Stimulated activated CD8-positive, alpha-beta memory T cell treated with anti-CD3 and anti-CD28 coated beads, Interleukin-7, amount 100 ng/mL, for 24 hours (primary cell): ENCODE results near the gene CAPN11.
"Not testable (repeated sequence)": the region's sequence is repeated elsewhere in the genome, so short reads cannot be mapped to it uniquely, and the experiment has no call there.

Experiments
- DNase-seq: peaks from one replicate; pipeline ENCODE4 v3.0.0-alpha.2; 2020; ENCODE audit warnings: low read depth

CAPN11 gene

DNA sequence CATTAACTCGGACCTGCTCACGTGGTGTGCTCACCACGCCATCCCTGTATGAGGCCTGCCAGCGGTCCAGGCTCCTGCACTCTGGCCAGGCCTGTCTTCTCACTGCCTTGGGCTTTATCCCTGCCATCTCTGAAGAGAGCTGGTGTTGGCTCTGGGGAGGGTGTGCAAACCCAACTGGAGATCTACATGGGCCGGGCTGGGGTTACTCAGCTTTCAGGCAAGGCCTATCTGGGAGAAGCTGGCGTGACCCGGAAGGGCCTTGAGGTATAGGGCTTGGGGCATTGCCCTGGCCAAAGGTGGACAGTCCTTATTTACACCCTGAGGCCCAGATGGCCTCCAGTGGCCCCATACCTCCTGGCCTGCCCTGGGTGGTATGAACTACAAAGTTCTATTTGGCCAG lies 69.8 kb downstream of the CAPN11 start:
- DNase-seq: no peak

DNA sequence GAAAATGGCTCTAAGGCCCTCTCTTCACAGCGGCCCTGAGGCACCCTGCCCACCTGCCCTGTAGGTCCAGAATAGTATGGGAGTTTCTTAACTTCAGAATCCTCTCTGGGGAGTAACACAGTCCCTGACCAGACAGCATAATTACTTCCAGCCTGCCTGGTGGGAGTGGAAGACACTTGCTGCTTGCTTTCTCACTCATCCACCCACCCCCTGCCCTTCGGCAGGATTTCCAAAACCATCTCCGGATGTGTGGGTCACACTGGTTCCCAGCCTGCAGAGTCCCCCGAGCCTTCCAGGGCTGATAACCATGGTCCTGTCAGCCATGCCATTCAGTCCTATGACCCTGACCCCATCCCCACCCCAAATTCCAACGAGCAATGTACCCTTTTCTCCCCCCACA lies 70.2 kb downstream of the CAPN11 start:
- DNase-seq: no peak

DNA sequence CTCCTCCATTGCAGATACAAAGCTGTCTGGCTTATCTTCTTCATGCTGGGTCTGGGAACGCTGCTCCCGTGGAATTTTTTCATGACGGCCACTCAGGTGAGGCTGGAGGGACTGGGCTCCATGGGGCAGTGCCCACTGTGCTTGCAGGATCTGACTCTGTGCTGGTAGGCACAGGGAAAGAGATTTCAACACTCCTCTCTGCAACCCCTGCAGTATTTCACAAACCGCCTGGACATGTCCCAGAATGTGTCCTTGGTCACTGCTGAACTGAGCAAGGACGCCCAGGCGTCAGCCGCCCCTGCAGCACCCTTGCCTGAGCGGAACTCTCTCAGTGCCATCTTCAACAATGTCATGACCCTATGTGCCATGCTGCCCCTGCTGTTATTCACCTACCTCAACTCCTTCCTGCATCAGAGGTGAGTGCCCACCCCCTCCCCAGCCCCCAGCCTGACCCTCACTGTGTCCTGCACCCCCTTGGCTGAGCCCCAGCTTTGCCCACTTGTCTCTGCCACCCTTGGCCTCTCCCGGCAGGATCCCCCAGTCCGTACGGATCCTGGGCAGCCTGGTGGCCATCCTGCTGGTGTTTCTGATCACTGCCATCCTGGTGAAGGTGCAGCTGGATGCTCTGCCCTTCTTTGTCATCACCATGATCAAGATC lies 70.9 kb downstream of the CAPN11 start:
- DNase-seq: no peak

- DNase-seq: no peak
Measured at GRCh38 chr6:44230034-44230675, 71.5 kb downstream of the CAPN11 start.

GRCh38 chr6:44231426-44231825 lies 72.8 kb downstream of the CAPN11 start:
- not testable (repeated sequence) for DNase-seq

- DNase-seq: no peak
Measured at GRCh38 chr6:44232676-44233566, 74.3 kb downstream of the CAPN11 start.

DNA sequence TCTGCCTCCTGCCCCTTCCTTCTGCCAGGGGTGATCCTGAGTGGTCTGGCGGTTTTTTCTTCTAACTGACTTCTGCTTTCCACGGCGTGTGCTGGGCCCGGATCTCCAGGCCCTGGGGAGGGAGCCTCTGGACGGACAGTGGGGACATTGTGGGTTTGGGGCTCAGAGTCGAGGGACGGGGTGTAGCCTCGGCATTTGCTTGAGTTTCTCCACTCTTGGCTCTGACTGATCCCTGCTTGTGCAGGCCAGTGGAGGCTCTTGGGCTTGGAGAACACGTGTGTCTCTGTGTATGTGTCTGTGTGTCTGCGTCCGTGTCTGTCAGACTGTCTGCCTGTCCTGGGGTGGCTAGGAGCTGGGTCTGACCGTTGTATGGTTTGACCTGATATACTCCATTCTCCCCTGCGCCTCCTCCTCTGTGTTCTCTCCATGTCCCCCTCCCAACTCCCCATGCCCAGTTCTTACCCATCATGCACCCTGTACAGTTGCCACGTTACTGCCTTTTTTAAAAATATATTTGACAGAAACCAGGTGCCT lies 75.0 kb downstream of the CAPN11 start:
- DNase-seq: no peak
